NCI-H2227 (cell line): Measurements from ENCODE around the gene C18orf32.
A peak's percentile ranks its signal among the peaks of the same experiment; 100 is the strongest.
"Not testable (repeated sequence)": the region's sequence is repeated elsewhere in the genome, so short reads cannot be mapped to it uniquely, and the experiment has no call there.

Source experiments
- DNase-seq: peaks from one replicate; lab custom pipeline; 2025; ENCODE audit not compliant: unreplicated experiment; lab: John Stamatoyannopoulos, UW

Gene C18orf32

DNA sequence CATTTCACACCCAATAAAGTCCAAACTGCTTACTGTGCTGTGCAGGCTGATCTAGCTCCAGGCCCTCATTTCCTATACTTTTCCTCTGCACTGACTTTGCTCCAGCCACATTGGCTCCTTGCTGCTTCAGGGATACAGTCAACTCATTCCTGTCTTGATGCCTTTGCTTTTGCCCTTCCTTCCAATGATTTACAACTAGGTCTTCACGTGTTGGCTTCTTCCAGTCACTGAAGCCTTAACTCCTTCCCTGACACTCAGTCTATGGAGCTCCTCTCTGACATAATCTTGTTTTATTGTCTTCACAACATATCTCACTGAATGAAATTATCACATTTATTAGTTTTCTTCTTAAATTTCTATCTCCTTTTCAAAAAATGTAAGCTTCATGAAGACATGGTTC, 16.9 kb upstream of the C18orf32 start:
- DNase-seq = no peak

DNA sequence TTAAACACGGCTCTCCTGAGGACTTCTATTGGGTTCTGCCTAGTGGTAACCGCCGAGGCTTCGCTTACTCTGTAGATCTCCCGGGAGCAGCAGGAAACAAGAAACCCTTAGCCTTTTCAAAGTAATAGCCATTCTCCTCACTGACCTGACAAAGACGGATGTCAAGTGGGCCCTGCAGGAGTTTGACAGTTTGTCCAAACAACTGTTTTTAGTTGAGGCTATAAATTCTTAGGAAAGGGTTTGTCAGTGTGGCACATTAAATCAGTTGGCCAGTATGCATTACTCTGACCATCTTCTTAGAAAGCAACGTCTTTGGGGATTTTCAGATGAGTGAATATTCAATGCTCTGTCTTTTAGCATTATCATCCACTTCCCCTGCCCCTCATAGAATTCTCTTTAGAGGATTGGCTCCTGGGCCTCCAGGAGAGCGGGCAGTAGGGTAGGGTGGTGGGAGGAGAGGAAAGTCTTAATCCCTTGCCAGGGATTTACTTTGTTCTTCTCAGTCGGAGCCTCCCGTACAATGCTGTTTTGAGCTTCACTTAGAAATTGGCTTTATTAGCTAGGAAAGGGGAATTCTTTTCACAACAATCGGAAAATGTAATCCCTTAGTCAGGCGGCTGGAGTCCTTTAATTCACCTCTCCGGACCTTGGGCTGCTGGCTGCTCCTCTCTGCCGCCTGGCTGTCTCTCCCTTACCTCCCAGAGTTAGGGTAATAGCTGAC, 13.3 kb upstream of the C18orf32 start:
- peak; percentile 70 for DNase-seq

DNA sequence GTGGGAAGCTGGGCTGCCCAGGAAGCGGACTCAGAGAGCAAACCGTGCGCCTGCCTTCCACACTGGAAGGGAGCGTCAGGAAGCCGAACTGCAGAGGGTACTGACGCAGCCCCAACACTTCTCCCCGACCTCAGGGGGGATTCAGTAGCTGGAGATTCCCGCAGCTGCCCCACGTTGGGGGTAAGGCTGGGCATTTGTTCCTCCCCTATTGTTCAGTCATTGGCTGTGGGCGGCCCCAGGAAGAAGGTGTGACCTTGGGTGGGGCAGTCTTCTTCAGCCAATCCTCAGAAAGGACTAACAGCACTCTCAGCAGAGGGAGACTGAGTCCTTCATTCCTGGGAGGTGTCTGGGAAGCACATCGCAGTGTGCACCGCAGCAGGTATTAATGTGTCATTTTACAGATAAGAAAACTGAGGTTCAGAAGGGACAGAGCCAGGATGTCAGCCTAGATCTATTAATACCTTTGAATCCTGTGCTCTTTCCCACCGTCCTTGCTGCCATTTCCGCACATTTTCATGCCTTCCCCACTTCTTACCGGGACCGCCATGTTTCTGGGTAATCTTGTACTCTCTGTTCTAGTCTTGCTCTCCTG, 12.1 kb upstream of the C18orf32 start:
- no peak for DNase-seq

DNA sequence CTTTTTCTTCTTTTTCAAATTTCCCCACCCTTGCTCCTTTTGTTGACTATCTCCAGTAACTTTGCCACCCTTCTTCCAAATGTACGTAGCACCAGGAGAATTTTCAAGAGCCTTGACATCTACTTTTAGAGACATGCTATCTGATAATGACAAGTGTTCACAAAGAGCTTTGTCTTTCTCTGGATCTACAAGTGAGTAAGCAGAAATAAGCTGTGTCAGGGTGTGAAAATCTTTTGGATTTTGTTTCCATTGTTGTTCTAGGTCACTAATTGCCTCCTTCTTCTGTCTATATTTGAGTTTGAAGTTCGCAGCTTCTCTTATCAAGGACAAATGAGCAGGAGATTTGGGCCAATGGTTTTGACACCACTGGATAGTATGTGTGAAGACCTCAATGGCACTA, 8.4 kb upstream of the C18orf32 start:
- DNase-seq = no peak

DNA sequence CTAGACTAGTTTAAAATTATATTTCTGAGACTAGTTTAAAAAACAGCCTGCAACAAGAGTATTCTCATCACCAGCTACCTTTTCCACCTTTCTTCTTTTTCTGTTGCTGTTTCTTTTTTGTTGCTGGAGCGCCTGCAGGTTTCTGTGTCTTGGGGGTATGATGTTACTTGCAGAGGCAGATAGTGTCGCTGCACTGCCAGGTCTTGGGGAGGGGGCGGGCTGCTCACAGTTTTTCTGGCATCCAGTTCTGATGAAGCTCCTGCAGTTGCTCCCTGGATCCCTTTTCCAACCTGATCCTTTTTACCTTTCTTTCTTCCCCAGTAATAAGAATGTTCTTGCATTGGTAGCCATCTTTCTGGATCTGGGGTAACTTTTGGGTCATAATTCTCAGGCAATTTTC, 8.0 kb upstream of the C18orf32 start:
- DNase-seq = no peak

DNA sequence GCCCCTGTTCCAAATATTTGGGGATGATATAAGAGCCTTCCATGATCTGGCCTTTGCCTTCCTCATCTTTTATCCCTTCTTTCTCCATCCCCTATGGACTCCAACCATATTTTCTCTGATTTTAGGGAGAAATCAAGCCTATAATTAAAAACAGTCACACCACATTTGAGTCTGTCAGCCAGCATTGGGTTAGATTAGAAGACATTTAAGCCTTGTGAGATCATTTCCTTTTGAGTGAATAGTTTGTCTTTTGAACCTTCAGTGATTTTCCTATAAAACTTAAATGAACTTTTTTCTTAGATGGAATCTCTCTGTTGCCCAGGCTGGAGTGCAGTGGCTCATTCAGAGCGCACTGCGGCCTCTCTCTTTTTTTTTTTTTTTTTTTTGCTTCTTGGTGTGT, 7.6 kb upstream of the C18orf32 start:
- DNase-seq = no peak

DNA sequence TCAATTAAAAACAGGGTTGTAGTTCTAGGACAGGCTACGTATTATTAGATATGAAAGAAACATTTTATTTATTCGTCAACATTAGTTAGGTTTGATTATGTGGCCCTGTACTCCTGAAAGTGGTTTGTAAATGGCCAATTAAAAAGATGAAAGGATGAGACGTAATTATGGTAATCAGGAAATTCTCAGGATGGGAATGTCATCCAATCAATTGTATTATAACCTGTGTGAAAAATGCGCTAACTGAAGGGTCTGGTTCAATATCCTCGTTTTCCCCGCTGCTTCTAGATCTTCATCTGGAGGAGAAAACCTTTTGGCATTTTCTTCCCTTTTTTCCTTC, 5.6 kb upstream of the C18orf32 start:
- no peak for DNase-seq

DNA sequence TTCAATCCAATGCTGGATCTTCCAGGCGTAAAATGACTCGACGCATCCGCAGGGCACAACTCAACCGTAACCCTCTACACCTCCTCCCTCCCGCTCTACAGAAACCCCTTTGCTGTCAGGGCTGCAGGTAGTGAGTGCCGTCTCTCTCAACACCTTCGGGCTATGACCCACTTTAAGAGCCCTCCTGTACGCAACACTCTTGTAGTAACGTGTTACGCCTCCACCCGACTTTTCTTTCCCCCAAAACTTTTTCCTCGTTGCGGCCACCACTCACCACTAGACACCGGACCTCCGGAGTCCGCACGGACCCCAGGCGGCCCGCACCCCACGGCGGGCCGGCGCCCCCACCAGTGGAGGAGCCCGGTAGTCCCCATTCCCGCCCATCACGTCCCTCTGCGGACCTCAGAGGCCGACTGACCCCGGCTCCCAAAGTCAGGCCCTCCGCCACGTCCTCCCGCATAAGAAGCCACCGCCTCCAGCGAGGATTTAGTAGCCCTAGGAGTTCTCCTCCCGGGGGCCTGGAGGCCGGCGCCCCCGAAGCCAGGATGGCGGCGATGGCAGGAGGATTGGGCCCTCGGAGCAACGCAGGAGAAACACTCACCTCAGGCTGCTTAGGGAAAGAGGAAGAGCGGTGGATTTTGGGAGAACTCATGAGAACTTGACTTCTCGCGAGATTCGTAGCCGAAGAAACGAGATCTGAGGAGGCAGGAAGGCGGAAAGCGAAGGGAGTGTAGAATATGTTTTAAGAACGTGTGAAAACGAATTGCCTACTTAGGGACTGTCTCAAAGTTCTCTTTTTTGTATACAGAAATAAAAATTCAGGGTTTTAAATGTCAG, 5.0 kb upstream of the C18orf32 start, which contains the start of gene RPL17:
Gene RPL17, minus strand, starts transcription at position 609 of the 837 bp plus-strand sequence.
- DNase-seq = peak; percentile 99

DNA sequence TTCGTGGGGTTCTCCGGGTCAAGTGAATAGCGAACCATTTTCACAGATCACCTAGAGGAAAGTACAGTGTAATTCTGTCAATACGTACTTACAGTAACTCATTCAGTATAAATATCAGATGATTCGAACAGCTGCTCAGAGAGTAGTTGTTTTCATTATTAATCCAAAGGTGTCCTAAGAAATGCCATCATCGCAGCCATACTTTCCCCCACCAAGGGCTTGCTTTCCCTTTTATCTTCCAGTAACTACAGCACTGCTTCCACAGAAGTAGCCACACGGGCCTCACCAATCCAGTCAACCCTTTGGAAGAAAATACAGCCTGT, 4.5 kb upstream of the C18orf32 start:
- no peak for DNase-seq

DNA sequence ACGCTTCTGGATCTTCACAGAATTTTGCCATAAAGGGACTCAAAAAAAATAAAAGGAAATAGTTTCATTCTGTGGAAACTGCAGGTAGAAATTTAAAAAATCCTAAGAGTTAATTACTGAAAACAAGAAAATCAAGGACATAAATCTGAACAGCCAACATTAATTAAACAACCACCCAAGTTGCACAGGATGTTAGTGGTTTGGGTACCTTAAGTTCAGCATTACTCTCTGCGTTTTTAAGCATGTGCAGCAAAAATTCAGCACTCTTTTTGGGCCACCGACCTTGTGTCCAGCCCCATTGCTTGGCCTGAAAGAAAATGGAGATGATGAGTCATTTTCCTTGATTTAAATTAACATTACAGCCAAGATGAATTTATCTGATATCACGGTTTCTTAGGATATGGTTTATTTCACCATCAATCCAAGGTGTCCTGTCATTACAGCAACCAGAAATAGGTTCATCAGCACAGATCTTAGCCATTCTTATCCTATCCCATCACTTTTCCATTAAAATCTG, 3.3 kb upstream of the C18orf32 start:
- no peak for DNase-seq

DNA sequence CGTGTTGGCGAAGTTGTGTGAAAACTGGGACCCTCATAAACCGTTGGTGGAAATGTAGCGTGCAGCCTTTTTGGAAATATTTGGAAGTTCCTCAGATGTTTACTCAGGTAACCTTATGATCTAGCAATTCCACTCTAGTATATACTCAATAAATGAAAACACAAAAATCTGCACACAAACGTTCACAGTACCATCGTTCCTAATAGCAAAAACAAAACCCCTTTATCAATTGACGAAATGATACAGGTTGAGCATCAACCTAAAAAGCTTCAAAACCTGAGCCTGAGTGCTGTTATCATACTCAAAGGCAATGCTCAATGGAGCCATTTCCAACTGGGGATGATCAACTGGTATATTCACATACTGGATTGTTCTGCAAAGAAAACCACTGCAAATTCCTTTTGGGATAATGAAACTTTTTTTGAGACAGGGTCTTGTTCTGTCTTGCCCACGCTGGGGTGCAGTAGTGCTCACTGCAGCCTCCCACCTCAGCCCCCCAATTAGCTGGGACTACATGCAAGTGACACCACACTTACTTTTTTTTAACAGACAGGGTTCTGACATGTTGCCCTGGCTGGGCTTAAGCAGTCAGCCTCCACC, 777 bp upstream of the C18orf32 start:
- DNase-seq = no peak

DNA sequence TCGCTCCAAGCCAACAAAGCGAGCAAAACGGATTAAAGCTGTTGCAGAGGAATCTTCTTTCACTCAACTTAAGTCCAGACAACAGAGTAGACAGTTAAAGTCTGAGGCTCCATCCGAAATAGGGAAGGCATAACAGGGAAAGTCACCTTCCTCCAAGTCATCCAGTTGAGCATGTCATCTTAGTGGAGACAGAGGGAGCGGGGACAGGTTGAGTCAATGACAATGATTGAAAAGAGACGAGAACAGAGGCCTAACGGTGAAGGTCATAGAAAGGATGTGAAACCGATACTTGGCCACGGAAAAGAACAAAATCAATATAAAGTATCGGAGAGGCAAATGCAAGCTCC, 455 bp downstream of the C18orf32 start:
- peak; percentile 48 for DNase-seq

DNA sequence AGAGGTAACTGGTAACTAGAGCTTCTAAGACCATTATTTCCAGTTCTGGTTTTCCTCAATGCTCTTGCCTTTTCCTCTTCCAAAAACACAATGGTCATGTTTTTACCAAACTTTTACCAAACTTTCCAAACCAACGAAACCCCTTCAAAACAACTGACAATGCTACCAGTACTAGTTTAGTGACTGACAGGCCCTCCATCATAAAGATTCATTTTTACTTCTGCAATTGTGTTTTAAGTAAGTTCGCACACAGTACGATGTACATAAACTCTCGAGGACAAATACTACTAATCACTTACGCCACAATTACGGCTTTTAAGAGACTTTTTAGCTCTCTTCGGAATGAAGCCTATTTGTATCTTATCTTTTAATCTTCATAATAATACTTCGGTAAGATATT, 900 bp downstream of the C18orf32 start:
- no peak for DNase-seq

DNA sequence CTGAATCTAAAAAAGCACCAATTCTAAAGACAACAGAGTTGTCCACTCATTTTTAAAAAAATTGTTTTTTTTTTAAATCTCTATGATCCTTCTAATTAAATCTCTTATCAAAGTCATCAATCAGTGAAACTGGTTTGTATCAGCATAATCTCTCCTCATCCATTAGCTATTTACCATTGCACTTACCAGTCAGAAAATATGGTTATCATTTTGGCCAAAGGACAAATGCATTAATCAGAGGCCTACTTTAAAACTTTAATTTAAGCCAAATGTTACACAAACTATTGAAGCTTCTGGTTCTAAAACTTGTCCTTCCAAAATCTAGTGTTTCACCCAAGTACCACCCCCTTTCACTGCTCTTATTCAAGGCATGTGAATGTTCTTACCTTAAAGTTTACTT, 3.8 kb downstream of the C18orf32 start:
- DNase-seq = no peak

DNA sequence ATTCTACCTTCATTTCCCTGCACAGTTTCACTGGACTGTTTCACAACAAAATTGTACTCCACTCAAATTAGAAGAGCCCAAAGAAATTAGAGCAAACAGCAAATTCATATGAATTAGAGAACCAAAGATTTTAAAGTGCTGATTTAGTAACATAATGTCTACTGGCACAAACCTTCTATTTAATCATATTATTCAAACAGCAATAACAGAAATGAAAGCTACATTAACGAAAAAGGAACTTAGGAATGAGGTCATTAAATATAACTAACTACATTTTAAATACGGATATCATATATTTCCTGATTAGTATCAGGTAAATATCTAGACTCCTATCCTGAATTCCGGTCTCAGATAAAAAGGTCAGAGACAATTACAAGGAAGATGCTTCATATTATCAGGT, 5.1 kb downstream of the C18orf32 start:
- no peak for DNase-seq

DNA sequence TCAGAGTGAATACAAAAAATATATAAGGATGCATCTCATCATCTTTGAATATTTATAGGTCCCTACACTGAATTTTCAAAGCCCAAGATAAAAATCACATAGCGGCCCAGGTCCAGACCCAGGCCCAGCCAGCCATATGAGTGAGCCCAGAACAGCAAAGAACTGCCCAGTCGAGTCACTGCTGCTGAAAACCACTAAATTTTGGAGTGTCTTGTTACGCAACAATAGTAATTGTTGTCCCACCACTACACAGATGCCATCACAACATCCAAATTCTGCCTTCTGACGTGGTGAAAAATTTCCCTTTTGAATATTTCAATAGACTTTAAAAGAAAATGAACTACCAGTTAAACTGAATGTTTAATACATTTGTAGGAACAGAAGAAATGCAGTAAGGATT, 5.7 kb downstream of the C18orf32 start:
- no peak for DNase-seq

DNA sequence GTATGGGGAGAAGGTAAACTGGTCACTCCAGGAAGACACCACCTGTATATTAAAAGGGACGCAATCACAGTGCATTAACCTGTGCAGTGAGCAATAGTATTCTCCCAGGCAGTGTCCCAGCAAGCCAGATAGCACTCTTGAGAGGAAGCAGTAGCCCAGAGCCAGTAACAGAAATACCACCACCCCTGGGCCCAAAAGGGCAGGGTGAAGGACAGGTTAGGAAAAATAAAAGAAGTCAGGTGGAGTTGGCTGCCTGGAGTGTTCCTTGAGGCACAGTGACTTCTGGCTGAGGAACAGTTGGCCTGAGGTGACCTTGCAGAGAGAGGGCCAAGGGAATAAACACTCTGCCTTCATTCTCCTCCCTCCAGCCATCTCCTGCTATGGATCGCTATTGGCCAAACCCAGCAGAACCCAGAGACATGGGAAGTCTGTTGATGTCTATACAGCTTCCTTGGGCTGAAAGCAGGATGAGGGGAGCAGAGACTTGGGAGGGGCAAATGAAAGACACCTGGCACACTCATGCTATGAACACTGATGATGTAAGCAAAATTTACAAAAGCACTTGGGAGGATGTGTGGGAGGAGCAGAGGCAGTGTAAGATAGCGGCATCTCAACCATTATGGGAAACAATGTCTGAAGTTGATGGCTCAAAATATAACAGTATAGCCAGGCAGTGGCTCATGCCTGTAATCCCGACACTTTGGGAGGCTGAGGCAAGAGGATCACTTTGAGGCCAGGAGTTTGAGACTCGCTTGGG, 7.5 kb downstream of the C18orf32 start:
- no peak for DNase-seq

DNA sequence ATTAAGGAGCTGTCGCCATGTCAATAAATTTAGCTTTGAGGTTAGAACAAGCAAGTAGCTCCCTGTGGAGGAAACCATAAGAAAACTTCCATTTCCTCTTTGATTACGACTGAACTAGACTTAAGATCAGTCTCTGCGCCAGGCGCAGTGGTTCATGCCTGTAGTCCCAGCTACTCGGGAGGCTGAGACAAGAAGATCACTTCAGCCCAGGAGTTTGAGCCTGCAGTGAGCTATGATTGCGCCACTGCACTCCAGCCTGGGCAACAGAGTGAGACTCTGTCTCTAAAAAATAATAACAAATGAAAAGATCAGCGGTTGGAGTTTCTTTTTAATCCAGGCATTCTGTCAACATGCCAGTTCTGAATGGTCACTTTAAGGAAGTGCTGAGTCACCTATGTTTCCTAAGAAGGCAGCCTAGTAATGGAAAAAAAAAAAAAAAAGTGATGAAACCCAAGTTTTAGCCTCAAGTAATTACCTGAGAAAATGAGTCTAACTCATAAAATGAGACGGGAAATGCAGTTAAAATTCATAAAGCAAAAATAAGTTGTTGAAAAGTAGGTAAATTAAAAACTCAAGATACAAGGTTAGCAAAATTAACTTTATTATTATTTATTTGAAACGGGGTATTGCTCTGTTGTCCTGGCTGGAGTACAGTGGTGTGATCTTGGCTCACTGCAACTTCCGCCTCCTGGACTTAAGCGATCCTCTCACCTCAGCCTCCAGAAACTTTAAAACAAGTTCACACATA, 10.2 kb downstream of the C18orf32 start:
- no peak for DNase-seq

DNA sequence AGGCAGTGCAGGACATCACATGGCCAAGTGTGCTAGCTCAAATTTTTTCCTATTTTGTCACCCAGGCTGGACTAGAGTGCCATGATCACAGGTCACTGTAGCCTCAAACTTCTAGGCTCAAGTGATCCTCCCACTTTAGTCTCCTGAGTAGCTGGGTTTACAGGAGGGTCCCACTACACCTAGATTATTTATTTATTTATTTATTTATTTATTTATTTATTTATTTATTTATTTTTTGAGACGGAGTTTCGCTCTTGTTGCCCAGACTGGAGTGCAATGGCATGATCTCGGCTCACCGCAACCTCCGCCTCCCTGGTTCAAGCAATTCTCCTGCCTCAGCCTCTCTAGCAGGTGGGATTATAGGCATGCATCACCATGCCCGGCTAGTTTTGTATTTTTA, 12.1 kb downstream of the C18orf32 start:
- DNase-seq = not testable (repeated sequence)

DNA sequence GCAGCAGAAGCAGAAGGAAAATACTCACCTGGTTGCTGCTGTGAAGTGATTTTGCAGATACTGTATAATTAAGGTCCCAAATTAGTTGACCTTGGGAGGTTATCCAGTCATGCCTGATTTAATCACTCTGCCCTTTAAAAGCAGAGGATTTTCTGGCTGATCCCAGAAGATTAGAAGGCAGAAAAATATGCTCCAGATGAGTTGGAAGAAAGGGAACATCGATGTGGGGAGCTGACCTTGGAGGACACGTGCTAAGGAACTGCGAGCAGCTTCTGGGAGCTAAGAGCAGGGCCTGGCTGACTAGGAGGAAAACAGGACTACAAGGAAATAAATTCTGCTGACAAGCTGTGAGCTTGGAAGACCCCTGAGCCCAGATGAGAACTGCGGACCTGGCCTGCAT, 13.3 kb downstream of the C18orf32 start:
- DNase-seq = peak; percentile 61
